Spinal cord (tissue), 10 donors: ENCODE results near the gene PGM3. TPM values are rescaled to one million over a fixed set of nuclear protein-coding genes. Genes with fewer than 3 reads are reported as not detected.

Experiments used
- DNase-seq, 6 donors: peaks; one replicate each; pipeline versions ENCODE4 v3.0.0 to v3.0.0-alpha.2; 2013 to 2015; ENCODE audit warnings: low spot score in 6 of 6, low read depth in 4 of 6
- H3K27ac ChIP-seq: one replicate; pipeline ENCODE4 v1.5.1; 2013; ENCODE audit warnings: low read depth, low read length, control low read depth
- H3K27me3 ChIP-seq: one replicate; pipeline ENCODE4 v1.6.1; 2013; ENCODE audit warnings: low read length; ENCODE audit not compliant: control insufficient read depth, insufficient read depth
- H3K36me3 ChIP-seq: one replicate; pipeline ENCODE4 v1.6.1; 2013; ENCODE audit warnings: low read length; ENCODE audit not compliant: control insufficient read depth, insufficient read depth
- H3K4me1 ChIP-seq: one replicate; pipeline ENCODE4 v1.6.1; 2013; ENCODE audit warnings: low read length; ENCODE audit not compliant: control insufficient read depth, insufficient read depth
- H3K4me3 ChIP-seq: one replicate; pipeline ENCODE4 v1.5.1; 2013; ENCODE audit warnings: low read depth, low read length, control low read depth
- H3K9me3 ChIP-seq: one replicate; pipeline ENCODE4 v1.6.1; 2013; ENCODE audit warnings: low read length; ENCODE audit not compliant: control insufficient read depth, insufficient read depth
- WGBS: methylation state at CpG from one replicate; pipeline ENCODE4 v1.1.5; 2013; ENCODE audit warnings: missing lambda C conversion rate; ENCODE audit not compliant: insufficient coverage; 5-methylcytosine and 5-hydroxymethylcytosine counted together
- polyA plus RNA-seq, 2 donors: library from polyadenylated mRNA; unstranded; fragments of 120-200 nt; gene quantifications; one replicate each; pipeline ENCODE4 v1.2.1, GENCODE V29; 2013; ENCODE audit not compliant: insufficient read length in 2 of 2
- total RNA-seq, 2 donors: library from RNA; depleted of rRNA in 1 of 2; stranded (reverse); fragments of 120-200 nt in 1 of 2; fragments of >200 nt in 1 of 2; gene quantifications; one replicate each; pipeline versions ENCODE4 v1.2.3 to v1.2.4, GENCODE V29; 2013 to 2014
- donor health status: healthy.

The PGM3 gene
- total and polyA plus RNA-seq, 4 donors, result 50.7 to 88.2 (median 59.9) TPM

DNA sequence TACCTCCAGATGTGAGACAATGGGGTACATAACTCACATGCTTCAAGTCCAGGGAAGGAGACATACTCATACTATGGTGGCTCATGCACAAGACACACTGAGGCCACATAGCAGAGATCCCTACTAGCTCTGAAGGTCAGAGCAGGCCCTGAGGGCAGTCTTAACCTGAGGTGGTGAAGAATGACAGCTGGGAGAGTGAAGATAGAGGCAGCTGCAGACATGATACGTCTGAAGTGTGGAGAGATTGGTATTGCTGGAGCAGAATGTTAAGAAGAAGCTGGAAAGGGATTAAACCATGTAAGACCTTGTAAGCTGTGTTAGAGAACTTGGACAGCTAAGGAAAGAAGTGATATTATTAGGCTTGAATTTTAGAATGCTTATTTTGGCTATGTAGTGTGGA is 32.9 kb downstream of the PGM3 start:
- DNase-seq, result no peak
- WGBS, result 76% methylated on average over 1 of the region's 1 CpG

GRCh38 chr6:83155794-83156193 is 37.3 kb downstream of the PGM3 start:
- Histone ChIP-seq H3K27me3 (no peaks in the 10 kb centered on the region), H3K27ac (no peak overlapping the region), H3K4me3 (no peak overlapping the region), H3K9me3 (no peaks in the 10 kb centered on the region), H3K4me1 (peaks cover 7% of the 10 kb centered on the region), H3K36me3 (peaks cover 18% of the 10 kb centered on the region)
- DNase-seq, result no peak
- no CpG with 5 or more reads among the region's 2 CpGs for WGBS

More for the DNA sequence above, 32.9 kb downstream of the PGM3 start:
- Histone ChIP-seq H3K4me3 (no peak overlapping the region), H3K4me1 (peaks cover 2% of the 10 kb centered on the region), H3K27me3 (no peaks in the 10 kb centered on the region), H3K9me3 (no peaks in the 10 kb centered on the region), H3K27ac (no peak overlapping the region), H3K36me3 (peaks cover 17% of the 10 kb centered on the region)

DNA sequence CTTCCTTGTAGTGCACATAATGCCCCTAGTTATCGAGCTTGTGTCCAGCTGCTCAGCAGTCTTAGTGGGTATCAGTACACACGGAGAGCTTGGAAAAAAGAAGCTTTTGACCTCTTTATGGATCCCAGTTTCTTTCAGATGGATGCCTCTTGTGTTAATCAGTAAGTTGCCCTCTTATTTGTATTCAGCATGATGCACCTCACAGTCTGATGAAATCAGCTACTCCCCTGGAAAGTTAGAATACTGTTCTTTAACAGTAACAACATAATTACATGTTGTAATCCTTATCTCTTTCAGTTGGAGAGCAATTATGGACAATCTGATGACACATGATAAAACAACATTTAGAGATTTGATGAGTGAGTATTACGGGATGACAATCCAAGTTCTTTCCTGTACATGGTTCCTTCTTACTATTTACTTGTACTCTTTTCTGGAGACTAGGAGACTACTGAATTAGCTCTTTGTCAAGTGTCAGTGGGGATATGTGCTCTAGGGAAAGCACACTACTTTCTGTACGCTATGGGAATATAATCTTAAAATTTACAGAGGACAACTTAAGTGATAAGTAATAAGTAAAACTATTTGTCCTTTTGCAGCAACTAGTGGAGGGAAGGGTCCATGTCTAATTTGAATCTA is 39.1 kb downstream of the PGM3 start:
- peak; percentile 22 to 85 (median 48) for DNase-seq
- Histone ChIP-seq H3K4me3 (no peak overlapping the region), H3K9me3 (no peaks in the 10 kb centered on the region), H3K36me3 (peaks cover 14% of the 10 kb centered on the region), H3K27me3 (no peaks in the 10 kb centered on the region), H3K4me1 (peaks cover 7% of the 10 kb centered on the region), H3K27ac (peak overlapping the region; percentile 74)
- WGBS, result 13% methylated on average over 2 of the region's 4 CpGs

- Histone ChIP-seq H3K4me3 (no peak overlapping the region), H3K27me3 (no peaks in the 10 kb centered on the region), H3K4me1 (peaks cover 7% of the 10 kb centered on the region), H3K27ac (peak overlapping the region; percentile 74), H3K36me3 (peaks cover 15% of the 10 kb centered on the region), H3K9me3 (no peaks in the 10 kb centered on the region)
- no CpG with 5 or more reads among the region's 1 CpG for WGBS
- no peak for DNase-seq
These were observed 40.2 kb downstream of the PGM3 start for GRCh38 chr6:83152913-83153312.

DNA sequence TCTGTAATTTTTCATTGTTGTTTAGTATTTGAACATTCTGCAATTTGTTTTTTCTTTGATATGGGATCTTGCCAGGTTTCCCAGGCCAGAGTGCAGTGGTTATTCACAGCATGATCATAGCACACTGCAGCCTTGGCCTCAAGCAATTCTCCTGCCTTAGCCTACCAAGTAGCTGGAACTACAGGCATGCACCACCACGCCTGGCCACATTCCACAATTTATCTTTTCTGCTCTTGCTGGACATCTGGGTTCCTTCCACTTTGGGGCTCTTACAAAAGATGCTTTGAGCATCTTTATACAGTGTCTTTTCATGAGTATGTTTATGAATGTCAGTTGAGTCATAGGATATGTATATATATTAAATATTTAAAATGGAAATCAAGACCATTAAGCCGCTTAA is 42.0 kb downstream of the PGM3 start:
- Histone ChIP-seq H3K4me3 (no peak overlapping the region), H3K36me3 (peaks cover 12% of the 10 kb centered on the region), H3K27me3 (no peaks in the 10 kb centered on the region), H3K27ac (no peak overlapping the region), H3K4me1 (peaks cover 7% of the 10 kb centered on the region), H3K9me3 (no peaks in the 10 kb centered on the region)
- no peak for DNase-seq
- WGBS, result no CpG with 5 or more reads among the region's 2 CpGs

- H3K27ac ChIP-seq, result no peak overlapping the region
- no peaks in the 10 kb centered on the region for H3K27me3 ChIP-seq
- no peaks in the 10 kb centered on the region for H3K4me1 ChIP-seq
- no peaks in the 10 kb centered on the region for H3K9me3 ChIP-seq
- peaks cover 5% of the 10 kb centered on the region for H3K36me3 ChIP-seq
- 80% methylated on average over 1 of the region's 3 CpGs for WGBS
- no peak for DNase-seq
- no peak overlapping the region for H3K4me3 ChIP-seq
These were observed 54.3 kb downstream of the PGM3 start for GRCh38 chr6:83138758-83139157.

- H3K9me3 ChIP-seq, result no peaks in the 10 kb centered on the region
- no peaks in the 10 kb centered on the region for H3K4me1 ChIP-seq
- H3K36me3 ChIP-seq, result peaks cover 5% of the 10 kb centered on the region
- no peak for DNase-seq
- WGBS, result 100% methylated on average over 1 of the region's 5 CpGs
- no peak overlapping the region for H3K4me3 ChIP-seq
- H3K27ac ChIP-seq, result no peak overlapping the region
- no peaks in the 10 kb centered on the region for H3K27me3 ChIP-seq
These were observed 54.8 kb downstream of the PGM3 start for GRCh38 chr6:83138118-83138722.

- Histone ChIP-seq H3K27ac (no peak overlapping the region), H3K27me3 (no peaks in the 10 kb centered on the region), H3K4me1 (no peaks in the 10 kb centered on the region), H3K9me3 (no peaks in the 10 kb centered on the region), H3K4me3 (no peak overlapping the region), H3K36me3 (peaks cover 13% of the 10 kb centered on the region)
- WGBS, result no CpG with 5 or more reads among the region's 3 CpGs
- no peak for DNase-seq
These were observed 60.9 kb downstream of the PGM3 start for GRCh38 chr6:83132121-83132520.

DNA sequence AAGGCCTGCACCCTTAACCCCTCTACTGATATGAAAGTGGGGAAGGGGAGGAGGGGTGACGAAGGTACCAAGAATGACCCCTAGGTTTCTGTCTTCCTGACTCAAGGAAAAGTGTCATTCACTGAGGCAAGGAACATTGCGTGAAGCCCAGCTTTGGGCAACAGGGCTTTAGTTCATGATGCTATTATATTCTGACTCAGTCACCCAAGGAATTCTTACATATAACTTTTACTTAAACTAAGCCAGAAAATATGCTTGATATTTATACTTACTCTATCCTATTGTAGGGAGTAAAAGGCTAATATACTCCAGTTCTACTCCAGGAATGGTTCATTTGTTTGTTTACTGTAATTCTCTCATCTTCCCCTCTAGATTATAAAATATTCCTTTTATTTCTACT is 65.1 kb downstream of the PGM3 start:
- DNase-seq, result no peak
- WGBS, result 100% methylated on average over 1 of the region's 2 CpGs
- peaks cover 16% of the 10 kb centered on the region for H3K36me3 ChIP-seq

DNA sequence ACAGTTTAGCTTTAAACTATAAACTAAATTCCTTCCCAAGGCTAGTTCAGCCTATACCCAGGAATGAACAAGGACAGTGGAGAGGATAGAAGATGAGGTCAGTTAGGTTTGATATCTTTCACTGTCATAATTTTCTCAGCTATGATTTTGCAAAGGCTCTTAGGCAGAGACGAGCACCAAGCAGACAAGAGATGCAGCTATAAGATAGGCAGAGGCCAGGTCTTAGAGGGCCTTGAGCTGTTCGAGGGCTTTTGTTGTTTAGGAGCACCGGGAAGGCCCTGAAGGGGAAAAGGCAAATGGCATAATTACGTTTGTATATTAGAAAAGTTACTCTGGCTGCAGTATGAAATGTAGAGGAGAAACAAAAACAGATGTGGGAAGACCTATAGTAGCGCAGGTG is 65.8 kb downstream of the PGM3 start:
- peaks cover 16% of the 10 kb centered on the region for H3K36me3 ChIP-seq
- H3K4me3 ChIP-seq, result no peak overlapping the region
- no peaks in the 10 kb centered on the region for H3K9me3 ChIP-seq
- no peaks in the 10 kb centered on the region for H3K4me1 ChIP-seq
- 93% methylated on average over 5 of the region's 5 CpGs for WGBS
- DNase-seq, result no peak
- H3K27ac ChIP-seq, result no peak overlapping the region
- H3K27me3 ChIP-seq, result no peaks in the 10 kb centered on the region

More for the DNA sequence above, 65.1 kb downstream of the PGM3 start:
- Histone ChIP-seq H3K27ac (no peak overlapping the region), H3K4me1 (no peaks in the 10 kb centered on the region), H3K27me3 (no peaks in the 10 kb centered on the region), H3K9me3 (no peaks in the 10 kb centered on the region), H3K4me3 (no peak overlapping the region)
